Activated gamma-delta T cell treated with Interleukin-2 at 50 U/mL for 16 hours (primary cell): Measurements from ENCODE around the gene CYRIA.

Experiments used
- DNase-seq: peaks from one replicate; pipeline ENCODE4 v3.0.0-alpha.2; 2020

Gene CYRIA

DNA sequence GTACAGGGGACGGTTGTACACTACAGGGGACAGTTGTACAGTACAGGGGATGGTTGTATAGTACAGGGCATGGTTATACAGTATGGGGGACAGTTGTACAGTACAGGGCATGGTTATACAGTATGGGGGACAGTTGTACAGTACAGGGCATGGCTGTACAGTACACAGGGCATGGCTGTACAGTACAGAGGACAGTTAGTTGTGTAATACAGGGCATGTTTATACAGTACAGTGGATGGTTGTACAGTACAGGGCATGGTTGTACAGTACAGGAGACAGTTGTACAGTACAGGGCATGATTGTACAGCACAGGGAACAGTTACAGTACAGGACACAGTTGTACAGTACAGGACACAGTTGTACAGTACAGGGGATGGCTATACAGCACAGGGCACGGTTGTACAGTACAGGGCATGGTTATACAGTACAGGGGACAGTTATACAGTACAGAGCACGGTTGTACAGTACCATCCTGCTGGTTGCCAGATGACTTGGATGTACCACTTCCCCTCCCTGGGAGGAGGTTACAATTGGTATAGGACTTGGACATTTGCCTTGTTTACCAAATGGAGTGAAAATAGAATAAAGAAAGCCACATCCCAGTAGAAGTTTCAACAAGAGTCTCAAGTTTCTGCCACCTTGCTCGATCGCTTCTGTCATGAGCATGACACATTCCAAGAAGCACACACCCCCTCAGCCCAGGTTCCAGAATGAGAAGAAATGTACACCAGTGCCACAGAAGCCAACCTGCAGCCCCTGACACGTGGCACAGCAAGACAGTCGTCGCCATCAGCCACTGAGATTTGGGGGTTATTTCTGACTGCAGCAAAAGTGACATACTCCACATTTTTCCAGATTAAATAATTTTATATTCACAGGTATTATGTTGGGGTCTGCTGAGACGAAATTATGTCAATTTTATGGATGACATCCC lies 16.0 kb downstream of the CYRIA start:
- no peak for DNase-seq

DNA sequence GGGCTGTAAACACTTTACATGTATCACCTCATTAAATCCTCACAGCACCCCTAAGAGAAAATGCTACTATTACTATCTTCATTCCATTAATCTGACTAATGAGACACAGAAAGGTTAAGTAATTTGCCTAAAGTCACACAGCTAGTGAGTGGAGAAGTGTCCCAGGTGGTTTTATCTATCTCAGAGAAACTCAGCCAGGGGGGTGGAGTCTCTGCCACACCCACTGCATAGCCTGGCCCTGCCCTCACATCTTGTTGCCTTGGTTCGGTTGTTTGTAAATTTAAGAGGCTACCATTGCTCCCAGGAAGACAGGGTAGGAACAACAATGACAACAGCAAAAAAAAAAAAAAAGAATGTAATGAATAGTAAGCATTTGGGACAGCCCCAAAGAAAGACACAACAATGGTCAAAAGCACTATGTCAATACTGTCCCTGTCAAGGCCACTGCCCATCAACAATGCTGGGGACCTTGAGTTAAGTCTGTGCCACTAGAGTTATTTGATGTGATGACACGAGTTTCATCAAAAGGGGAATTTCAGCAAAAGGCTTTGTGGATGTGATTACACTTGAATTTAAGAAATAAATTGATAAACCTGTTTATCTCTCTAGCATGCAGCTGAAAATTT lies 17.5 kb downstream of the CYRIA start:
- DNase-seq = no peak

DNA sequence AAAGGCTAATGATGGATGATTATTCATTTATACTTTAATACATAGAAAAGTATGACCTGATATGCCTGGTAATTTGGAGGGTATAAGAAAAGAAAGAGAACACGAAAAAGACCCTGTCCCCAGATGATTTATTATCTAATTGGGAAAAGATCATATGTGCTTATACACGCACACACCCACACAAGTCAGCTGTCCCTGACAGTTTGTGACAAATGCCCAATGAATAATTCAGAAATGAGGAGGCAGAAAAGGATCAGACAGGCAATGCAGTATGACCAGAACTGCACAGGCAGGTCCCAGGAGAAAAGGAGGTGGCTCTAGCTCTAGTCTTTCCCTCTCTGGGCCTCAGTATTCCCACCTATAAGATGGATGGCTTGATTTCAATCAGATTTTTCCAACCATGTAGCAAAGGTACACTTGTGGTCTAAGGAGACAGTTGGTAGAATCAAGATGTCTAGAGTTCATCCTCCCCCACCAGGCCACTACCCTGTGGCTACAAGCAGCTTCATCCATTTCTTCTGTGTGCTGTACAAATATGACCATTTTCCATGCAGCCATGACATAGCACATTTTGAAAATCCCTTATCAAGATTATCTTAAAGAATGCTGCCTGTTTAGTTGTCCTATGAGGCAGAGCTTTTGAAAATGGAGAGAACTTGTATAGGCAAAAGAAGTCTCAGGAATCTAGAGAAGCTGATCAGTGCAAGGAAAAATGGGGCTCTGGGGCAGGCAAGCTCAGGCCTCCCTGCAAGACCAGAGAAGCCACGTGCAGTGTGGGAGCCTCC lies 19.7 kb downstream of the CYRIA start:
- DNase-seq = no peak

DNA sequence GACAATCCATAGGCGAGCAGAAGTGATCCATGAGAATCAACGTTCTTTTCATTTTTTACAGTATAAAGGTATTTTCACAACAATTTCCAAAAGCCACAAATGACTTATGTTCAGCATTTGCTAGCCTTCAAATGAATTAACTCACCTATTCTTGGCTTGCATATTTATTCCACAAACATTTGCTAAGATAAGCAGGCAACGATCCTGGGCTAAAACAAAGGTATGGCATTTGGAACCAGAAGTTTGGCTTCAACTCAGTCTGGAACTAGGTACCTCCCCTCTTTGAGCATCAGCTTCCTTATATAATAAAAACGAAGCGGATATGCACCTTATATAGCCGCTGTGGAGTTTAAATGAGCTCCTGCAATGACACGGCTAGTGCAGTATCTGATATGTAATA lies 20.5 kb downstream of the CYRIA start:
- DNase-seq = no peak

DNA sequence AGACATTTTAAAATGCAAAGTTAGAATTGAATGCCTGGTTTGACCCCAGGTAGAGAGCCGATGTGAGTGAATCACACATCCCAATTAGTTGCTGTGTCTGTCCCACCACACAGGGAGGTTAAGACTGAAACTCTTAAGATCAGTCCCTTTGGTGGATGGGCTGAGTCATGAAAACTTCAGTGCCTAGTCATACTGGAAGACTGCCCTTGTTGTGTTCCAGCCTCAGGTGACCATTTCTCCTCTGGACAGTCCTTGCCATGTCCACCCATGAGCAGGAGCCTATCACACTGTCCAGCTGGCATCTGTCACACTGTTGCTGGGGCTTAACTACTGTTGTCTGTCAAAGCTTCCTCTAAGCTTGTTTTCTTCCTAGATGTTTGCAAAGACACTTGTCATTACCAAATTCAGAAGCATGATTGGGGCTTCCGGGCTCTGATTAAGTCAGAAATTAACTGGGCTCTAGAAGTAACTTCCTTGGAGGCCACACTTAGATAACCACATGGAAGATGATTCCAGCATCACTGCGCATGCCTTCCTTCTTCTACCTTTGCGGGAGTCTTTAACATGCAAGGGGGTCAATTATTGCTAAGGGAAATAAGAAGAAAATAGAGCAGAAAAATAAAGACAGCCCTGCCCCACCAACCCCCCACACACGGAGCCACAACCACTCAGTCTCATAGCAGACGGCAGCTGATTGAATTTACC lies 21.3 kb downstream of the CYRIA start:
- no peak for DNase-seq

DNA sequence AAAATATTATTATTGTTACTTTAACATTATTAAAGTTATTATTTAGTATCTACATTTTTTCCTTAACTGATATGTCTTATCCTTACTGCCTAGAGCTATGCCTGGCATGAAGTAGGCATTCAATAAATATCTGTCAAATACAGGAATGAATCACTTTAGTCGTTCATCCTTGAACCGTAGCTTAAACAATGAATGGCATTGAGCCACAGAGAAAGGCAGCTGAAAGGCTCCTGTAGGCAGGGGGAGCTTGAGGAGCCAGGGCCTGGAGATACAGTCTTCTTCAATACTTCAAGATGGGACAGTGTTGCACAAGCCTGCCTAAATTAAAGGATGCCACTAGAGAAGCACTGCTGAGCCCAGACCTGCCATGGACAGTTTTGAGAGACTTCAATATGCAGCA lies 22.5 kb downstream of the CYRIA start:
- DNase-seq = no peak

DNA sequence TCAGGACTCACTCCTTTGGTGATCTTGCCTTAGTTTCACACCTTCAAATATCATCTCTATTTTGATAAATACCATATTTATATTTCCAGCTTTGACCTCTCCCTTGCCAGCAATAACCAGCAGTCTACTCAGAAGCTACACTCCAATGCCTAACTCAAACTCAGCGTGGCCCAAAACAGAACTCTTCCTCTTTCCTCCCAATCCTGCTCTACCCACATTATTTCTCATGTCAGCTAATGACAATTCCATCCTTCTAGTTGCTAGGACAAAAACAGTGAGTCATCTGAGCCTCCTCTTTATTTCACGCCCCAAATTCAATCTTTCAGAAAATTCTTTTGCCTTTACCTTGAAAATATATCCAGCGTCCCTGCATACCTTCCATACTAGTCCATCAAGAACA lies 23.5 kb downstream of the CYRIA start:
- DNase-seq = no peak

DNA sequence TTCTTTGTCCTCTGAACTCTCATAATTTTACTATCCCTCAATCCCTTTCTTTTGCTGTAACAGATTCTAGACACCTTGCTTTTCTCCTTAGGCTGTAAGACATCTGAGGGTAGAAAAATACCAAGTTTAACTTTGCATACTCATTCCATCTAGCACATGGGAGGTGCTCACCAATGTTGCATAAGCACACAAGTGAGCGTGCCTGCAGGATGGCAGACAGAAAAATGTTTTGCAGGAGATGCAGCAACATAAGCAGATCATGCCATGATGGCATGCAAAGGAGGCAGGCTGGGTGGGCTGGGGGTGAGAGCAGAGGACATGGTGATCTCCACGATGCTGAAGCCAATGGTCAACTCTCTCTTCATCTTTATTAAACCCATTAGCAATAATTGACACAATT lies 24.1 kb downstream of the CYRIA start:
- no peak for DNase-seq

DNA sequence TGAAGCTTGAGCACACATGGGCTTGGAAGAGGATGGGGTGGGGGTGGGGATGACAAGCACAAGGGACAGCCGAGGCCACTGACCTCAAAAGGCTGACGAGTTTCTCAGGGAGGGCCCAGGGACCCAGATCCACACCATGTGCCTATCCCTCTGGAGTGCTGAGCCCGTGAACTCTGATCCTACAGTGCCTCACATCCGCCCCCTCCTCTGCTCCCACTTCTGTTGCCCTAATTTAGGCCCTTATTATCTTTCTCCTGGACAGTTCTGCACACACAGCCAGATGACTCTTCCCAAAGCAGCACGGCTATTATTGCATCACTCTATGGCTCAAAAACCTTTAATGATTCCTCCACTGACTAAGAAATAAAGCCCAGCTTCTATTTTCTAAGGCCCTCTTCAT lies 24.8 kb downstream of the CYRIA start:
- DNase-seq = no peak

DNA sequence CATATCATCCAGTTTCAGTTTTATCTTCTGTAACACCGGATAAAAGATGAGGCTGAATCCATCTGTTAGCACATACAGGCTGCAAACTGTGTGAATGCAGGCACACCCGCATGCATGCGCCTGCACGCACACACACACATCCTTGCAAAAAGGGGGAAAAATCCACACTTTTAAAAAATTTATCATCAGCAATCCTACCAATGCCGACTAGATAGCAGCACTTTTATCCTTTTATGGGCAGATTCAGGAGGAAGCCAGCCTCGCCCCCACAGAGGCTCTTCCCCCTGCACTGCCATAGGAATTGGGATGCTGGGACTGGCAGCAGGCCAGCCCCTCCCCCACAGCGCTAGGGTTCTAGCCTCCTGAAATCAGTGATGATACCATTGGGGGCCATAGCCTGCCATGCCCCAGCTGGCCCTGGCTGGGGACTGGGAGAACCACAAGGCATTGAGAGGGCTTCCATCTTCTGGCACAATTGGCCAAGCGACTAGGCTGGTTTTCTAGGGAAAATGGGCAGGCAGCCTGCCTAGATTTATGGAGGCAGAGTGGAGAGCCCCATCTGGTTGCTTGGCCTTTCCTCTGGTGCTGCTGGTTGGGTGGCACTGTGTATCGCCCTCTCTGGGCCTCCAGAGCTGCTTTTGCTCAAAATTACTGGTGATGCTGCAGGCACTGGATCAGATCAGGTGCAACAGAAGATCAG lies 25.5 kb downstream of the CYRIA start:
- DNase-seq = no peak

DNA sequence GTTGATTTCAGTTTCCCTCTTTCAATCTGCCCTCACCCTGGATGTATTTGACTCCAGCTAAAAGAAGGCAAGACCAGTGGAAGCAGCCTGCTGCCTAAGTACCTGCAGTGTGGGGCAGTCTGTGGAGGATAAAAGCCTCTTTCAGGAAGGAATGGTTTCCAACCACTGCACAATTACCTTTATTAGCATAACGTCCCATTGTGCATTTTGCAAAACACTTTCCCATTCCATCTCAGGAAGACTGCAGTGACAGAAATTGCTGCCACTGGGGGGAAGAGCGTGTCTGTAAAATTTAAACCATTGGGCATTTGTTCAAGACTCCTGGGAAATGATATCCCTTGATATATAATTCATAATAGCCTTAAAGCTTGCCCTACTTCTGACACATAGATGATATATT lies 26.2 kb downstream of the CYRIA start:
- DNase-seq = no peak

DNA sequence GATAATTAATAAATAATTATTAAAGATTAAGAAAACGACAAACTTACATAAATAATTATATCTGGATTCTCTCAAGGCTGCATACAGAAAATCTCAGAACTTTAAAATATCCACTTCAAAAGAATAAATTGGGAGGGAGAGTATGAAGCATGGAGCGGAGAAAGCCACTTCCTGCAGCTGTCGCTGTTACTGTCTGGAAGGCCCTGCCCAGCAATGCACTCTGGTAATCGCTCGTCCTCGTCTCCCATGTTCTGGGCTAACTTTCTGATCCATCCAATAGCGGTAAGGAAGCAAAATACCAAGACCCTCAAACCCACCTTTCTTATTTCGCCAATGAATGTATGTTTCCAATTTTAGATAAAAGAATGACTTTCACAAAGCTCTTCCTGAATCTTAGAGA lies 26.7 kb downstream of the CYRIA start:
- DNase-seq = no peak

DNA sequence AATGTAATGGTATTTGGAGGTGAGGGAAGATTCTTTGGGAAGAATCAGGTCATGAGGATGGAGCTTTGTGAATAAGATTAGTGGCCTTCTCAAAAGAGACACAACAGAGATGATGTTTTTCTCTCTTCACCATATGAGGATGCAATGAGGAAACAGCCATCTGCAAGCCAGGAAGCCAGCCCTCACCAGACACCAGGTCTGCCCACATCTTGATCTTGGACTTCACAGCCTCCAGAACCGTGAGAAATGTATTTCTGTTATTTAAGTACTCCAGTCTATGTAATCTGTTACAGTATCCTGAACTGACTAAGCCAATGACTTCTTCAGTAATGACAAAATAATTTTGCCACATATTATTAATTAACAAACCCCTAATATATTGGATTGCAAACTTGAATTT lies 28.3 kb downstream of the CYRIA start:
- no peak for DNase-seq

DNA sequence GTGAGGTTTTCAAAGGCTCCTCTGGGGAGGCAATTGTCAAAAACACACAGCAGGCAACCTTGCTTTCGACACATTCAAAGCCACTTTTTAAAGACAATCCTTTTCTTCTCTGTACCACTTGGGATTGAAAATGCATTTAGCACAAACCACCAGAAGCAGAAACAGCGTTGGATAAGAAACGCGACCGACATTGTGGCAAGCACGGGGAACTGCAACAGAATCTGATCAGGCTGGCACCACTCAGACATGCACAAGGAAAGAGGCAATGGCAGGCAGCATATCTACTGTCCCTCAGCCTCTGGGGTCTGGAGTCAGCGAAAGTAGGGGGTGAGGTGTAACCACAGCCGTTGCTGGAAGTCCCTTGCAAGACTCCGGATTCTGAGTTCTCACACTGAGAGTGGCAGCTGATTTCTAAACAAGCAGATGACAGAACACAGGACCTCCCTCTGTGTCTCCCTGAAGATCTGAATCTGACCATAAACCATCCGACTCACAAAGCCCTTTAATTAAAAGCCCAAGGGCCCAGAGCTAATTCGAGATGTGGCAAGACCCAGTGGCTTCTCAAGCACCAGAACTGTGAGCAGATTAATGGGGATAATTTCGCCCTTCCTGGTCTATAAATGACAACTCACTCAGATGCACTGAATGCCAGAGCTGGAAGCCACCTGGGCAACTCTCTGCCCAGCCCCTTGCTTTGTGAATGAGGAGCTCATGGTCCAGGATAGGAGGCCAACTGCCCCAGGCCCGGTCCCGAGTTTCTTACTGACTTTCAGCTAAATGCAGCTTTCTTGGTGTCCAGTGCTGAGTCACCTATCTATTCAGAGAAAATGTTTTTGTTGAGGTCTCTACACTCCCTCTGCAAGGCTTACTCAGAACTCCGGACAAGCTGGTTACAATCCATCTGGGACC lies 29.6 kb downstream of the CYRIA start:
- no peak for DNase-seq

DNA sequence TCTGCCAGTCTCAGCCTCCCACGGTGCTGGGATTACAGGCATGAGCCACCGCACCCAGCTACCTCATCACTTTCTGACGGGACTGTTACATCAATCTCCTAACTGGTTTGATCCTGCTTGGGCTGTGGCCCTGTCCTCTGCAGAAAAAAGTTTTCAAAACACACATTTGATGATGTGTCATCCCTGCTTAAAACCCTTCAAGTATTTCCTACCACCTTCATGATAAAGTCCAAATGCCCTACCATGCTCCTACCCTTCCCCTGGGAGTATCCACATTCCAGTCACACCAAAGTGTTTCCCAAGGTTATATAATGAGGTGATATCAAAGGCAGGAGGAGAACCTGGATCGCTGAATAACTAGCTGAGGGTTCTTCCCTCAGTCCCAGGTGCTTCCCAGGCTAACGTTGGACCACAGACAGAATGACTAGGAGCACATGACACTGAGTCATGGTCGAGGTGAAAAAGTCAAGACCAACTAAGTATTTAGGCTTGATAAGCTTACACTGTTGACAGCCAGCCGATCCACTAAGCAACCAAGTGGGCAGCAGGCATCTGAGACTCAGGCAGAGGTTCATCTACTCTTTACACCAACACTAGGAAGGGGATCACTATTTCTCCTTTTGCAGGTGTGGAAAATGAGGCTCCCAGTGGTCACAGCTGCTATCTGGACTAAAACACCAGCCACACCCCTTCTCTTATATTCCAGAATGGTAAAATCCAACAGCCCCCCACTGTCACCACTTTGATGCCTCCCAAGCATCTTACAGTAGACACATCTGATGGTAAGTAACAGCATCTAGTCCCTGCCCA lies 31.8 kb downstream of the CYRIA start:
- no peak for DNase-seq

DNA sequence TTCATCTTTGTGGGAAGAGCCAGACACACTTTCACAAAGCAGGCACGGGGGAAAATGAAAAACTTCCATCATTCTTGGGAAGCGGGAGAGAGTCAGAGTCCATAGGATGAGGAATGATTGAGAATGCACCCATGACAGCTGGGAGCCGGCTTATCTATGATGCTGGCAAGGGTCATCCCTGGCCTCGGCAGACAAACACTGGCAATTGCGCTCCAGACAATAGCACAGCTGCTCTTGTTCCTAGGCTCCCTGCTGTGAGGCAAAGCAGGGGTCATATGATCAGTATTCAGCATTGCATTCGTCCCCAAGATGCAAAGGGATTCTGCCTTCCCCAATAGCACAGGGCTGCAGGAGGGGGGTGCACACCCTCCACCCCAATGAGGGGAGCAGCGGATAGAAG lies 33.0 kb downstream of the CYRIA start:
- no peak for DNase-seq

DNA sequence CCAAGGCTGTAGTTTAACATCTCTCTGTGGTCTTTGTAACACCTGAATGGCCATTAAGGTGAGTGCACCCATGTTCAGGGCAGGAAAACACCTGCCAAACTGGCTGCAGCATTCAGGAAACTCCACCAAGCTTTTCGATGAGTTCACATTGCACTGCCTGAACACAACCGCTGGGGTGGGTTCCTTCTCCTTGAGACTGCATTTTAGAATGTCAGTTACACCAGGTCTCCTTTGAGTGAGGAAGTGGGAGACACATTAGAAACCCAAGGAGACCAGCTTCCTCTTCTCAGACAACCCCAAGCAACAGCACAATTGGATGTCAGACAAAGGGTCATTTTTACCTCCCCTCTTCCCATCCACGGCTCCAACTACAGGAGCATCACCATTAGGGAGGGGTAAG lies 35.2 kb downstream of the CYRIA start:
- no peak for DNase-seq

DNA sequence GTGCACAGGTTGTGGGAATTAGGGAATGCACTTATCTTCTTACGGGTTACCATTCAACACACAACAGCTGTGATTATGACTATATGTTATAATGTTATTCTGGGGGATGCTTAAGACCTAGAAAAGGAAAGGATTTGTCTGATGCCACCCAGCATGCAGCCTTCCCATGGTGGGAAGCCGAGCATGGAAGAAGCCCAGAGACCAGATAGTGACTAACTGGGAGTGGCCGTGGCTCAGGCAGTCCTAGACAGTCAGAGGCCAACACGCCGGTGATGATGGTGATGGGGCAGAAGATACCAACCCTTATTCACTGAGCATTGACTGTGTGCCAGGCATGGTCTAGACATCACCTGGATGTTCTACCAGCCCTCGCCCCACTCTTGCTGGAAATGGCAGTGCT lies 35.9 kb downstream of the CYRIA start:
- no peak for DNase-seq

DNA sequence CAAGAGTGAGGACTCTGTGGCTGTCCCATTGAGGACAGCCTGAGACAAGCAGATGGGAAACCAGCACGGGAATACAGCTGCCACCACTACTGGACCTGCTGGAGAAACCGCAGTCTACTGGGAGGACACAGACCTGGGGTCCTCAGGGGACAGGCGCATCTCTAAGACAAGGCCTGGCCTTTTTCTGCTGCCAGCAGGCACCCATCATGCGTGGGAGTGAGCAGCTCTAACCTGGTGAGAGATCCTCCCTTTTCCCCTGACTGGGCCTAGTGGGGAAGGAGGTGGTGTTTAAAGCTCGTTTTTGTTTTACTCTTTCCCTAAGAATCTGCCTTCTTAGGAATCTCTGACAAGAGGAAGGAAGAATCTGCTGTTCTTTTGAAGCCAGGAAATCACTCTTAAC lies 36.6 kb downstream of the CYRIA start:
- DNase-seq = no peak

DNA sequence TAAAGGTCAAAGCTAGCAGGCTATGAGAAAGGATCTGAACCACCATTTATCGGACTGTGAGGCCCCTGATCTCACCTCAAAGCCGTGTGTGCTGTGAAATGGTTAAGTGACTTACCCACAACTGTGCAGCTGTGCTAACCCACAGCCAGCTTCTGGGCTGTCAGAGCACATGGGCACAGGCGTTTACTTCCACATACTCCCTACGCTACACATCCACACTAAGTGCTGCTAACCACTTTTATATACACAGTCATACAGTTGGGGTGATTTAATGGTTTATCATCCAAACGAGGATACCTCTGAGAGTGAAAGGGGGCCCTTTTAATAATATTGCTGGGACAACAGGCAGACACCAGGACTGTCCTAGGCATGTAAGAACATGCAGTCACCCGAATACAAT lies 37.3 kb downstream of the CYRIA start:
- no peak for DNase-seq
